ENCODE data around the gene FAM174A.
"Not testable (repeated sequence)": the region's sequence is repeated elsewhere in the genome, so short reads cannot be mapped to it uniquely, and the experiment has no call there.

FAM174A gene

DNA sequence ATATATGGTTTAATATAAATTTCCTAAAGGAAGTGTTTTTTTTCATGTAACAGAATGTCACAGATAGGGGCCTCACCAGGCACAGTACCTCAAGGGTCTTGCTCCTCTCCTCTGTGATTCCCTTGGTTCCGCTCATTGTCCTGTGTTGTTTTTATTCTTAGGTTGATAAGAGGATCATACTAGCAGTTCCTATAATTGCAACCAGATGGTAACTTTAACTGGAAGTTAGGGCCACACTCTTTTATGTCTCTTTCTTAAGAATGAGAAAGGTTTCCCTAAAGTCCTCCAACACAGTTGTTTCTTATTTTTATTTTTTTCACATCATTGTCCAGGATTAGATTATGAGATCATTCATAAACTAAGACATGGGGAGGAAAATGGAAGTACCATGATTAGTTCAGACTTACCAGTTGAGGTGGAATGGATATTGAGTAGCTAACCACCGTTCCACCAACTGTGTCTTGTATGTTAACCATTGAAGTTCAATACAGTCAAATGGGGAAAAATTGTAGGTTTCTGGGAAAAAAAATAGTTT, 41.1 kb downstream of the FAM174A start:
- DNase-seq (ENCODE audit: low spot score): no peak

DNA sequence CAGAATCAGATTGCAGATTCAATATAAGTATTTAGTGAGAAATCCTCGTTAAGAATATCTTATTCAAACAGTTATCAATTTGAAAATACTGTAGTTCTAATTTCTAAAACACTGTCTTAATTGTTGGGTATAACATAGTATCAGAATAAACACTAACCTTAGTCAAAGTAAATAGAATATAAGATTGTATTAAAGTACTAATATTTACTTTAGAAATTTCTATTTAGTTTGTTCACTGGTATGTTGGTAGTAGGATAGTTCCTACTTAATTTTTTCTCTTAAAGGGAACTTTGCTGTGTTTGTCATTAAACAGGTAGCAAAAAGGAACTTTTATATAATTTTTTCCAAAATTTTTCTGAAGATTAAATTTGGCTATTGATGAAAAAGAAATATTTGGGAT, 42.3 kb downstream of the FAM174A start:
- no peak for DNase-seq (ENCODE audit: low spot score)

DNA sequence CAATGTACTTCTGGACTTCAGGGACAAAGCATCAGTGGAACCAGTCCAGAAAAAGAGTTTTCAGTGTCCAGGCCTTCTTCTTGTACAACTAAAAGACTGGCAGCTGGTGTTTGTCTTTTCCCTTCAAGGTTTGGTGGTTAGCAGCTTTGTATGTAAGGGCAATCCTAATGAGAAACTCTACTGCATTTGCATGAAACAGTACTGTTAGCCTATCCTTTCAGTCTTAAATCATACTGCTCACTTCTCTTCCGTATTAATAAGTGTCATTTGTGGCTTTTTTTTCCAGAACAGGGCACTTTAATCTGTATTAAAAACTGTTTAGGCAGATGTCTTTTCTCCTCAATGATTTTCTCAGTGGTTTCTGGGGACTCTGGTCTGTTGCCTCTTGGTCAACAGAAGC, 48.9 kb downstream of the FAM174A start:
- DNase-seq (ENCODE audit: low spot score): no peak

DNA sequence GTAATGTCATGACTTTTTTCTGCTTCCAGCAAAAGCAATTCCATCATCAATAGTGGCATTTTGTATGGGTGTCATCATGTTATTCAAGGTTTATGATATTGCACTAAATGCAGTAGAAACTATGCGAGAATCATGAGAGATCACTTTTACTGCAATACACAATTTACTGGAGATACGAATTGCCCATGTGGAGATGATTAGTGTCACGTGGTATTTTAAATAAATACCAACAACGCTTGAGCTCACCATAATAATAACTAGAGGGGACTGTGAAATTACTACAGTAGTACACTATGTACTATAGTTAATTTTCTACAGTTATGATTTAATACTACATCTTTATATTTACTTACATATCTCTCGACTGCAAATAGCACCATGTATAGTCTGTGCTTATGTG, 49.7 kb downstream of the FAM174A start:
- DNase-seq (ENCODE audit: low spot score): no peak

DNA sequence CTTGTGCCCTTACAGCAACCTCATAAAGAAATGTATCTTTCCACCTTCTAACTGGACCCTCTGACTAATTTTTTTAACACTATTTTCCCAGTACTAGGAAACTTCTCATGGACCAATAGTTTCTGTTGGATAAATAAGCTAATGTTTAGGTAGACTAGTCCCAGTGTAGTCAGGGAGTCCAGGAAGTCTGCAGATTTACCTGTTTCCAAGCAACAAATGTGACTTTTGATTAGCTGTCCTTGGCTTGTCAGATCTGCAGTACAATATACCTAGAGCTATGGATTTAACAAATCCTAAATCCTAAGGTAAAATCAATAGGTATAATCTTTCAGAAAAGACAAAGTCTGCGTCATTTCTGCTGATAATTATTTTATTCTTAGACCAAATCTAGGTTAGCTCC, 55.7 kb downstream of the FAM174A start:
- no peak for DNase-seq (ENCODE audit: low spot score)

DNA sequence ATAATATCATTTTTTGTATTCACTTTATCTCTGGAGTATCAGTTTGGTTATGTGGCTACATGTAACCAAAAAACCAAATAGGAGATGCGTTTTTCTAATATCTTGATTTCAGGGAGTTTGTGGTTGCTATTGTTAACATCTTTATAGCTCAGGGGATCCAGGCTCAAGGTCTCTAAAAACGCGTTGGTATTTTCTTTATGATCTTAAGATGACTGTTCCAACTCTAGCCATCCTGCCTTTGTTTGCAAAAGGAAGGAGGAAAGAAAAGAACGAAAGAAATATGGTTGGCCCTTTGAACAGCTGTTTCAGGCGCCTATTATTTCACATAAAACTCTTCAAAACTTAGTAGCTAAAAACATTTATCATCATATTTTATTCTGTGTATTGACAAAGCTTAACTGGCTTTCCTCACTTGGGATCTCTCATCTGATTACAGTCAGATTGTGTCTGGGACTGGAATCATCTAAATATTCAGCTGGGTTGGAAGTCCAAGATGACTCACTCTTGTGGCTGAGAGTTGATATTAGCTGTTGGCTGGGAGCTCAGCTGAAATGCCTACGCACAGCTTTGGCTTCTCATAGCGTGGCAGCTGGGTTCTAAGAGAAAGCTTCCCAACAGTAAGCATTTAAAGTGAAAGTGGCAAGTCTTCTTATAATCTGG, 60.1 kb downstream of the FAM174A start:
- DNase-seq (ENCODE audit: low spot score): no peak

DNA sequence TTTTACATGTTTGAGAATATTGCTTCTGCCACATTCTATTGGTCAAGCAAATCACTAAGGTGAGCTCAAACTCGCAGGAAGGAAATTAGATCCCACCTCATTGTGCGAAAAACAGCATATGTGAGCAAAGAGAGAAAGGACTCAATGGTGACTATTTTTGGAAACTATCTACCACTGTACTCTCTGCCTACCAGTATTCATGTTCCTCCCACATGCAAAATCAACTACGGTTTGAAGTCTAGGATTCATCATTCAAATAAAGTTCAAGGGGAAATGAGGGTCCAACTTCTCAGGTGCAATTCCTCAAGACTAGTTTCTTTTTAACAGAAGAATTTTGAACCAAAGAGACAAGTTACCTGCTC, 60.6 kb downstream of the FAM174A start:
- DNase-seq (ENCODE audit: low spot score): no peak

DNA sequence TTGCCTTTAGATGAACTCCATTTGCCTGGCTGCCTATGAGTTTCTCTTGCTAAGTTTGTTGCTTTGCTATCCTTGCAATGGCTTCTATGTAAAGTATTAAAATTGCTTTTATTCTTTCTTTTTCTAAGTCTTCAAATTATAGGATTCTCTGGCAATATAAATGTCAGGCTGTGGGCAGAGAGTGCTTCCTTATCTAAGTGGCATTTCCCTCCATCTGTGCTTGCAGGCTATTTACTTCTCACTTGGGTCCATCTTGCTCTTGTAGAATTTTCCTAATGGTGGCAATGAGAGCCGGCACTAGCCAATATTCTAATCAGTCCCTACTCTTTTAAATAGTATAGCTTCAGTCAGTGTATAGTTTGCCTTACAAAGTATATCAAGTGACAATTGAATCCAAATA, 63.3 kb downstream of the FAM174A start:
- no peak for DNase-seq (ENCODE audit: low spot score)

DNA sequence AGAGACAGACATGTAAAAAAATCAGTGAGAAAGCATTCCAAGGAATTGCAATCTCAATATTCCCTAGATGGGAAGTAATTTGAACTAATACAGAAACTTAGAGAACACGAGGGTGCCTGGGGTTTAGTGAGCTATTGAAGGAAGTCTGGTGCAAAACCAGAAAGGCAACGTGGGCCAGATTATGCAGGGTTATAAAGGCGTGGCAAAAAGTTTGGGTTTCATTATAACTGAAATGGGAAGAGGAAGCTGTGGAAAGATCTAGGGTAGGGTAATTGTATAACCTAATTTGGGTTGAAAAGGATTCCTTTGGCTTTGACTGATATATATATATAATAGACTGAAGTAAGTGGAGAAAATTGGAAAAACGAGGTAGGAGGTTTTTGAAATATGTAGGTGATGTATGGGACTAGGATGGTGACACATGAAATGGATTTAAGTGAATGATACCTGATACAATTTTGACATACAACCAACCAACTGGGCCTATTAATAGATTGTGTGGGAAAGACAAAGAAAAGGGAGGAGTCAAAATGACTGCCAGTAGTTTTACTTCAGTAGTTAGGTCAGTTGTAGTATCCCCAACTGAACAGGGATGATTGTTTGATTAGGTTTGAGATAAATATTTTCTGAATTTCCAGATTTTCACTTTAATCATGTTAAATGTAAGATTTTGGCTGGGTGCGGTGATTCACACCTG, 65.3 kb downstream of the FAM174A start:
- DNase-seq (ENCODE audit: low spot score): no peak

DNA sequence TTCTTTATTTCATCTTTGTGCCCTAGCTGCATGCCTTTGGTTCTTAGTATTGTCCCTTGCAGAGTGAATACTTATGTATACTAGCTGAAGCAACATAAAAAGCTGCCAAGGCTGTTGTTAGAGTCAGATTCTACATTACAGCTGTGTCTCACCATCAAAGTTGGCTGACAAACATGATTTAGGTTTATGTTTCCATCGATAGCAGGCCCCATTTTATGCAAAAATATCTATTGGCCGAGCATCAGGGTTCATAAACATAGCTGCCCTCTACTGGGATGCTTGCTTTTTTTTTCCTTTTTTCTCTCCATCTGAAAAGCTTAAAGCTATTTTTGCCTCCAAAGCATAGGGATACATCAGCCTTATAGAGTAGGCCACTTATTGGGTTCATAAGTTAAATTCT, 68.0 kb downstream of the FAM174A start:
- DNase-seq (ENCODE audit: low spot score): no peak

DNA sequence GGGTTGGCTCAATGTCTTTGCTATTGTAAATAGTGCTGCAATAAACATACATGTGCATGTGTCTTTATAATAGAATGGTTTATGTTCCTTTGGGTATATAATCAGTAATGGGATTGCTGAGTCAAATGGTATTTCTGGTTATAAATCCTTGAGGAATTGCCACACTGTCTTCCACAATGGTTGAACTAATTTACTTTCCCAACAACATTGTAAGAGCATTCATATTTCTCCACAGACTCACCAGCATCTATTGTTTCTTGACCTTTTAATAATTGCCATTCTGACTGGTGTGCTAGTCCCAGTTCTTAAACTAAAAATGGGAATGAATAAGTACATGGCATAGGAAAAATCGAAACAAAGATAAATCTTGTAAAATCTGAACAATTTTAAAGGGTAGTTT, 68.8 kb downstream of the FAM174A start:
- DNase-seq (ENCODE audit: low spot score): not testable (repeated sequence)

DNA sequence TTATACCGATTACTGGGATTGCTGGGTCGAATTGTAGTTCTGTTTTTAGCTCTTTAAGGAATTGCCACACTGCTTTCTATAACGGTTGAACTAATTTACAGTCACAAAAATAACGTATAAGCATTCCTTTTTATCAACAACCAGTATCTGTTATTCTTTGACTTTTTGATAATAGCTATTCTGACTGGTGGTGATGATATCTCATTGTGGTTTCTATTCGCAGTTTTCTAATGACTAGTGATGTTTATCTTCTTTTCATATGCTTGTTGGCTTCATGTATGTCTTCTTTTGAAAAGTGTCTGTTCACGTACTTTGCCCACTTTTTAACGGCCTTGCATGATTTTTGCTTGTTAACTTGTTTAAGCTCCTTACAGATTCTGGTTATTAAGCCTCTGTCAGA, 74.4 kb downstream of the FAM174A start:
- DNase-seq (ENCODE audit: low spot score): no peak

DNA sequence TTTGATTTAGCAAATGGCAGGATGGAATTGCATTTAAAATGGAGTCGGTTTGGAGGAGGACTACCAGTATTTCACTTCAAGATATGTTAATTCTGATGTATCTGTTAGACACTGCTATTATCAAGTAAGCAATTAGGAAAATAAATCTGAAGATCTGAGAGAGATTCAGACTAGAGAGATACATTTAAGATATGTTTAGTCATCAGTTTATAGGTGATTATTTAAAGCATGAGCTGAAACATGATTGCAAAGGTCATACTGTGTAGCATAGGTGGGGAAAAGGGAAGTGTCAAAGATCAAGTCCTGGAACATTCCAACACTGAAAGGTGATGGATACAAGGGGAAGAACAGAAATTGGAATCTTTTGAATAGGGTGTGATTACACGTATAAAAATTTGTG, 79.1 kb downstream of the FAM174A start:
- DNase-seq (ENCODE audit: low spot score): no peak

DNA sequence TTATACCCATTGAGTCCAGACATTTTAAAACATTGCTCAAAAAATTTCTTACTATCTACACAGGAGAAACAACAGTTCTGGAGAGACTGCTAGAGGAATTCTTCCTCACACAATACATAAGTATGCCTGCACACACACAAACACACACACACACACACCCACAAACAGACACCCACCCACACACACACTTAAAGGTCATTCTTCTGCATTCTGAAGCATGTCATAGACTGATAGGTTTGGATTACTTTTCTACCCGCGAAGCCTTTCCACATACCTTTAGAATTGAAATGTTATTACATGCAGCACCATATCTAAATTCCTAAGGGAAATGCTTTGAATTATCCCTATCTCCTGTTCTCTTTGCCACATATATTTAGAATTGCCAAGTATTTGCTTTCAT, 80.2 kb downstream of the FAM174A start:
- DNase-seq (ENCODE audit: low spot score): no peak

DNA sequence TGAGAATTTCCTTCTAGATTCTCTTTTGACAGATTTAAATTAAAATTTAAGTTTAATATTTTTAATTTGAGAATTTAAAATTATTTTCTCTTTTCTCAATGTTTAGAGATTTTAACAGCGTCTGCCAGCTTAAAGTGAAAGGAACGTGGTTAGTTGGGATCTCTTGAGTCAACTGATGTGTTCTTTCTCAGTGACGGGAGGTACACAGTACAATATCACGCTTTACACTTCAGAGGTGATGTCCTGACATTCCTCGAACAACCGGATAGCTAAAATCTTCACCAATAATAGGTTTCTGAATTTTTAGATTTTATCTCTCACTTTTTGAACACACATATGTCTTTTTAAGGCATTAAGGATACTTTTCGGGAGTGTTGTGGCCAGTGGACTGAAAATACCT, 81.1 kb downstream of the FAM174A start:
- DNase-seq (ENCODE audit: low spot score): no peak

DNA sequence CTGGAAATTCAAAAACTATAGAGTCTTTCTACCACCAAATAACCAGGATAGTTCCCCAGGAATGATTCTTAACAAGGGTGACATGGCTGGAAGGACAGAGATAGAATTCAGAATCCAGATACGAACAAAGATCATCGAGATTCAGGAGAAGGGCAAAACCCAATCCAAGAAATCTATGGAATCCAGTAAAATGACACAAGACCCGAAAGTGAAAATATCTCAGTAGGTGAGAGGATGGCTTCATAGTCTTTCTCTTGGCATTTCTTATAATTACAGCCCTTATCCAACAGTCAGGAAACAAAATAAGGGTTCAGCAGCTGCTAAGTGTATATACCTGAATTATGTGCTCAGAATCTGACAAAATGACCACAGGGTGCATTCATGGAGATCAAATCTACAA, 81.8 kb downstream of the FAM174A start:
- no peak for DNase-seq (ENCODE audit: low spot score)

DNA sequence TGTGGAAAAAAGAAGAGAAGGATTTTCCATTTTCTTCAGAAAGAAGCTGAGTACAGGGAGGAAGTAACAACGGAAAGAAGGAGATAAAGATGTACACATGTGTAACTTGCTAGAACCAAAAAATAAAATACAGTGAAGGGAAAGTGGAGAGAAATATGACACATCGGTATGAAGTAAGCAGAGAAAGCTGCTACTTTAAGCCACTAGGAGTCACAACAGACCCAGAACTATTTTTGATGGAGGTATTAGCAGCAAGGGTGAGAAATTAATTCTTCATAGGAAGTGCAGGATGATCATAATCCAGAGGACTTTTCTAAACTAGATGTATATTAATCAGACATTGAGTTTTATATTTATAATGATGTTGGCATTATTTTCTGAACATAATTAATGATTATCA, 88.5 kb downstream of the FAM174A start:
- no peak for DNase-seq (ENCODE audit: low spot score)

DNA sequence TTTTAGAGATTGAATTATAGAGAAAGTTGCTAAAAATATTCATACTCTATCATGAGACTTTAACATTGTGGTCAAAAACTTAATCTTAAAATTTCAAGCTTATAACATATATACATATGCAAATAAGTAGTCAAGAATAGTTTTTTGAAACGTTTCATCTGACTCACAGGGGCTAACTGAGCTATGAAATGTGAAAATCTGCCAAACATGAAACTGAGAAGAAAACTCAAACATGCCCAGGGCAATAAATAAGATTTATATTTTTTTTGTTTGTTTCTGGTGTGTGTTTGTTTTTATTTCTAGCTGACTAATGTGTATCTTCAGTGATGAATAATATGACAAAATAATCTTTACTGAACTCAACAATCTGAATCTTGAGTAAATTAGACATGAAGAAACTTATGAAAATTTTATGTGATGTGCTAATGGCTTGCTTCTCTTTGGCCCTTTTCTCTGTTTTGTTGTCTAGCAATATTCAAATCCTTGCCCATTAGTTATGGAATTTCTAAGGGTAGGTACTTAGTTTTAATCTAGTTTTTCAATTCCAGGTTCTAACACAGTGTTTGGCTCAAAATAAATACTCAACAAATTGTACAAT, 99.9 kb downstream of the FAM174A start:
- DNase-seq (ENCODE audit: low spot score): no peak
